Stimulated activated CD8-positive, alpha-beta memory T cell treated with anti-CD3 and anti-CD28 coated beads, Interleukin-12 subunit alpha, Interleukin-12 subunit beta, amount 100 ng/mL, for 4 hours (primary cell): ENCODE data around the gene SMIM20.
"Not testable (repeated sequence)": the region's sequence is repeated elsewhere in the genome, so short reads cannot be mapped to it uniquely, and the experiment has no call there.

ENCODE experiments used
- DNase-seq: peaks from one replicate; pipeline ENCODE4 v3.0.0-alpha.2; 2020; ENCODE audit warnings: low read depth

Gene SMIM20

DNA sequence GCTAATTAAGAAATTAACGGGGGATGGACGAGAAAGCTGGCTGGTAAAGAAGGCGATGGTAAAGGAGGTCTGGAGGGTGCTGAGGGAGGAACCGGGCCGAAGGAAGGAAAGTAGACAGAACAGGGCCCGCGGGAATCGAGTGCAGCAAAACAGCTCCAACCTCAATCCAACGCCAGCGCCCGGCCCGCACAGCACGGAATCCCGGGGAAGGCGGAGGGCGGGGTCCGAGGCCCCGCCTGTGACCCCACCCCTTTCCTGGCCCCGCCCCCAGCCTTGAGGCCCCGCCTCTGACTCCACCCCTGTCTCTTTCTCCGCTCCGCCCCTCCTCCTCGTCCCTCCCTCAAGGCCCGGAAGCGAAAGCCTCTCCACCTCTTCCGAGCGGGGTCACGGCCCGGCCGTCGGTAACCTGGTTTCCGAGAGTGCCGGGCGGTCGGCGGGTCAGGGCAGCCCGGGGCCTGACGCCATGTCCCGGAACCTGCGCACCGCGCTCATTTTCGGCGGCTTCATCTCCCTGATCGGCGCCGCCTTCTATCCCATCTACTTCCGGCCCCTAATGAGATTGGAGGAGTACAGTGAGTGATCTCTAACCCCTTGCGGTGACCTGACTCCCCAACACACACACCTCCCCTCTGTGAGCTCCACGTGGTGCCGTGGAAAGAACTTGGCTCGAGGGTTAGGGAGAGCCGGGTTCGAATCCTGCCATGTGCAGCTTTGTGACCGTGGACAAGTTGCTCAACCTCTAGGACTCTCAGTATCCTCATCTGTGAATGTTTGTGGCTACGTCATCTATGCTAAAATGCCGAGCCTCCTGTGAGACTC, at the start of gene SMIM20:
SMIM20 (plus strand) TSS at position 370 of the 819 bp plus-strand sequence; CDS start at position 464, 94 bp downstream.
- DNase-seq = peak; percentile 76

DNA sequence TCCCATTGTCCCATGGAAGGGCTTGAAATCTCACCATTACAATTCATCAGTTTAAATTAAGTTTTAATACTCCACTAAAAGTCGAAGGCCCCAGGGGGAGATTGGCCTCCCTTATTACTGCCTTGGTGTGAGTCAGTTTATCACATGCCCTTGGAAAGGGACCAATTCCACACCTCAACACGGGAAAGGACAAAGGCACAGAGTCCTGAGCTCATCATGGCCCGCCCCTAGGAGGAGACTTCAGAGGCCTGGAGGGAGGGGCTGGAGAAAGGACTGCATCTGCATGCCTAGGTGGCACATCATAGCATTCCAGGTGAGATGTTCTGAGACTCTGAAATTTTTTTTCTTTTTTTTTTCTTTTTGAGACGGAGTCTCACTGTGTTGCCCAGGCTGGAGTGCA, 48.4 kb upstream of the SMIM20 start:
- DNase-seq = no peak

DNA sequence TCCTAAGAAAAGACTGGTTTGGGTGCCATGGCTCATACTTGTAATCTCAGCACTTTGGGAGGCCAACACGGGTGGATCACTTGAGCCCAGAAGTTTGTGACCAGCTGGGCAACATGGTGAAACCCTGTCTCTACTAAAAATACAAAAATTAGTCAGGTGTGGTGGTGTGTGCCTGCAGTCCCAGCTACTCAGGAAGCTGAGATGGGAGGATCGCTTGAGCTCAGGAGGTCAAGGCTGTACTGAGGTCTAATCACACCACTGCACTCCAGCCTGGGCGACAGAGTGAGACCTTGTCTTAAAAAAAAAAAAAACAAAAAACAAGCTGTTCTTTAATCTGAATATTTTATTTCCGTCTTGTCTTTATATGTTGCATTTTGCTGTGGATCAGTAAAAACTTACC, 47.6 kb upstream of the SMIM20 start:
- not testable (repeated sequence) for DNase-seq

DNA sequence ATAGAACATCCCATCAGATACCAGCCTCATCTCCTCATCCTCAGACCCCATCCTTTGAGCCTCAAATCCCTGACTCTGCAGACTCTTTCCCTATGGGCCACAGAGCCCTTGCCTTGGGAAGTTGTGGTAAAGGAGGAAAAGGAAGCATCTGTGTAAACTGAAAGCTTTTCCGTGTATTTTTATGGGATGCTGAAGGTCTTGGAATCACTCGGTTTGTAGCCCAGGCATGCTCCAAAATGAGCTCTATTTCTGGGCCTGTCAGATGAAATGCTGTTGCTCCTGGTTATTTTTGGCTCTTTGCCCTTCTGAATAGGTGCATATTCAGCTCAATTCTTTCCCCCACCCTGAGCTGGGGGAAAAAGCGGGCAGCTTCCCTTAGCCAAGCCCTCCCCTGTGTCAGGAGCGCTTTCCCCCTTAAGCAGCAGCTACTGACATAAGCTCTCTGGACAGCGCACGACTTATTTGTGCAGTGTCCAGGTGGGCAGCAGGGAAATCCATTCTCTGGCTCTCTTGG, 46.2 kb upstream of the SMIM20 start:
- DNase-seq = no peak

DNA sequence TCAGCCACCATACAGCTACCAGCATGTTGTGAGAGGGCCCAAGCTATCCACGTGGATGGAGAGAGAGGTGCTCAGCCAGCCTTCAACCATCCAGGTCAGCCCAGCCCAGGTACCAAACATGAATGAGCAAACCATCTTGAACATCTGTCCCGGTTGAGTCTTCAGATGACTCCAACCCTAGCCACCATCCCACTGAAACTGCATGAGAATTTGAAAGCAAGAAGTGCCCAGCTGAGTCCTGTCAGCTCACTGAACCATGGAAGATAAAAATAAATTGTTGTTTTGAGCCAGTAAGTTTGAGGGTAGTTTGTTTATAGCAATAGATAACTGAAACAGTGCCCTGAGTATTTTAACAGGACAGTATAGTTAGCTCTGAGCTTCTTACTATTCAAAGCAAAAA, 43.9 kb upstream of the SMIM20 start:
- no peak for DNase-seq

DNA sequence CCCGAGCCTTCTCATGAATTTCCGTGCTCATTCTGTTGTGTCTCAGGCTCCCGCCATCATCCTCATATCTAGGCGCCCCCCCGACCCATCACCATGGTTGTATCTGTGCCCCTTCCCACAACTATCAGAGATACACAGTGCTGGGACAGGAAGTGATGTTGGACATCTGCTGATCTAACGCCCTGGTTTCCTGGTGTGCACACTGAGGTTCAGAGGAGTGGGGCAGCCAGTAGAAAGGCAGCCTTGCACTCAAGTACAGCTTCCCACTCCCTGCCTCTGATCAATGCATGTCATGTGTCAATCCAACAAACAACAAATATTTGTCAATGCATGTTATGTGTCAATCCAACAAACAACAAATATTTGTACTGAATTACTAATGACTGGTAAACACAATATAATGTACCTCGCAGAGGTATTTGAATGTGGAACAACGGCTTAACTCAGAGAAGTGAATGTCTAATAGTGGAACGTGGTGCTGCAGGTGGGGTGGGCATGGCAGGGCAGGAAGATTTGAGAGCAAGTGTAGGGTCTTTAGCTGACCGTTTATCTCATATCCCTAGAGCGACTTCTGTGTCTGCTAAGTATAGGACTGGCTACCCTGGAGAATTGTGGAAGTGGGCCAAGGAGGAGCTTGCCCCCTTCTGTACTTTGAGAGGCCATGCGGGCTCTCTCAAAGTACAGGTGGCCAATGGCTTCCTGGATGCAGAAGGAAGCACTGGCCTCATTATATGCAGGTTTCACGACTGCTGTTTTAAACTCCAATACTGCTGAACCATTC, 41.0 kb upstream of the SMIM20 start:
- no peak for DNase-seq

DNA sequence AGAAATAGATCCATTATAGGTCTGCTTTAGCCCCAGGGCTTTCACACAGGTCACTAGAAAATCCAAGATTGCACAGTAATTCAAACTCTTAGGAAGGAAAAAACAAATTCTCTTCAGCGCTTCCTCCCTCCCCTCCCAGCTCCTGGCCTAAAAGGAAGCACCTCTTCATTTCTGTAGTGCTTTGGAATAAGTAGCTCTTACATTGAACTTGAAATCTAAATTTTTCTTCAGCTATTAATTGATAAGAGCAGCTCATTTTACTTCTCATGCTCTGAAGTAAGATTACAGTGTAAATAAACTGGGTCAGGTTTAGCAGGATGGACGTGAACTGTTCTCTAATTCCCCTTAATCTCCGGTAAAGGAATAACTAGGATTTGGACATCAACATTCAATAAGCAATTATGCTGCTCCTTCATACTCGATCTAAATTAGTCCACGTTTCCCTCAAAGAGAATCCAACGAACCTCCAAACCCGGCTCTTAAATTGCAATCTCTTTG, 40.3 kb upstream of the SMIM20 start:
- no peak for DNase-seq

DNA sequence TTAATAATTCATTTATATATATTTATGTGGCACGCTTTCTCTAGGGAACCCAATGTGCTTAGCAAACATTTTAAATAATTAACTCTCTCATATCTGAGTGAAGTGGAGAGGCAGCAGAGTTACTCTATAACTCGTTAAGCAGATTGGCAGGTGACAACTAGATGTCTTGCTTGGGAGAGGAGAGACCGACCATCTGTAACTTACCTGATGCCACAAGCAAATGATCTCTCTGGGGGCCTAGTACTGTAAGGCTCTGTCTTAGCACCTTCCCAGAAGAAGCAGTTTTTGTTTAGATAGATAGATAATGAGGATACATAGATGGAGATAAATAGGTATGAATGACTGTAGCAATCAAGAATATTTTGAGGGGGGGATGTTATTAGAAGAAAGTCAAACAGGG, 39.4 kb upstream of the SMIM20 start:
- DNase-seq = no peak

DNA sequence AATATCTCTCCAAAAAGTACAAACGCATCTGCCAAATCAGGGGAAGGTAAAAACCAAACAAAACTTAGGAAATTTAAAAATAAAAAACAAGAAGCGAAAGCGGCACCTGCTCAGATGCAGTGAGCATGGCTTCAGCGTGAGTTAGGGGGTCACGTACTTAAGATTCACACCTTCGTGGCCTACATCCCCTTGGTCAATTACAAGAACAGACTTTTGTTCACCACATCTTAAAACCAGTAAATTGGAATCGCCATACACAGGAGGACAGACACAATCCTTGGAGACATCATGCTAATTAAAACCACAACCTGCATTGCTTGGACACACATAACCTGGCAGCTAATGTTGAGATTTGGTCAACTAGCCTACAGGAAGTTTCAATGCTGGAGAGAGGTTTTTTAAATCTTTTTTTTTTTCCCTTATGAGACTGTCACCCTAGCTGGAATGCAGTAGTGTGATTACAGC, 38.7 kb upstream of the SMIM20 start:
- no peak for DNase-seq

DNA sequence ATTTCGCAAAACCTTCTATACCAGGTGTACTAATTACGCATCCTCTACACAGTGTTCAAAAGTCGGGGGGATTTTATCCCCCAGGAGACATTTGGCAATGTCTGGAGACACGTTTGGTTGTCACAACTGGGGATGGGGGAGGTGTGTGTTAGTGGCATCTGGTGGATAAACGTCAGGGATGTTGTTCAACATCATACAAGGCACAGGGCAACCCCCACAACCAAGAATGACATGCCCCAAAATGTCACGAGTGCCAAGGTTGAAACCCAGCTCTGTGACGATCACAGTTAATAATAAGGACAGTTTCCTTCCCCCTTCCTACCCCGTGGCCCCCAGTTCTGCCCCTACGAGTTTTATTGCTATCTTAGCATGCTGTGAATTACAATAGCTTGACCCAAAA, 35.3 kb upstream of the SMIM20 start:
- DNase-seq = no peak

DNA sequence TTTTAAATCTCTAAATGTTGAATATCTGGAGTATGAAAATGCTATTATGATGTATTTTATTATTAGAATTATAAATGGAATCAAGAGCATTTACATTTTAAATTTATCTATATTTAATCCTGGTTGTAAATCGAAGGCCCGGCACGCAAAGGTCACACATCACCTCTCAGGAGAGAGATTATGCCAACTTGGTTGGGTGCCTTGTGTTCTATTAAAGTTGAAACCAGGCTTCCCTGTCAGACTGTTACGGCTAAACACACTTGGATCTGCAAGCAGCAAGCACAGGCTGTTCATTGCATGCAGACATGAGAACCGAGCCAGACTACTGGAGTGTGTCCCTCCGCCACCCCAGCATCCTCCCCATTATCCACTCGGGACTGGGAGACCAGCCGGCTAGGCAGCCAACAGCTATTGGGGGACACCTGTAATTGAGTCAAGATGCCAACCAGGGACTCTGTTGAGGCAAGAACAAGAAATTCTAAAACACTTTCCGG, 34.9 kb upstream of the SMIM20 start:
- DNase-seq = no peak

DNA sequence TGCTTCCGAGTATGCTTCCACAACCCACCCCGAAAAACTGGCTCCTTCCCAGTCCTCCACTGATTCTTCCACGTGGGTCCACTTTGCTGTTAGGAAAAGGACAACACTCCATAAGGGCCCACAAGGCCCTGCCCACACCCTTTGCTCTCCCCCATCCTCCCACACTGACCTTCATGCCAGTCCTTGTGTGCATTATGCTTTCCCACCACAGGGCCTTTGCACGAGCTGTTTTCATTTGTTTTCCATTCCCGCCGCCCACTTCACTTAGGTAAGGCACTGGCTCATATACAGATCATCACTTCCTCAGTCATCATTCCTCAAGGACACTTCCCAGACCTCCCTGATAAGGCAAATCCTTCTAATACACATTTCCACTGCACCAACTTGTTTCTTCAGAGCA, 34.4 kb upstream of the SMIM20 start:
- no peak for DNase-seq

DNA sequence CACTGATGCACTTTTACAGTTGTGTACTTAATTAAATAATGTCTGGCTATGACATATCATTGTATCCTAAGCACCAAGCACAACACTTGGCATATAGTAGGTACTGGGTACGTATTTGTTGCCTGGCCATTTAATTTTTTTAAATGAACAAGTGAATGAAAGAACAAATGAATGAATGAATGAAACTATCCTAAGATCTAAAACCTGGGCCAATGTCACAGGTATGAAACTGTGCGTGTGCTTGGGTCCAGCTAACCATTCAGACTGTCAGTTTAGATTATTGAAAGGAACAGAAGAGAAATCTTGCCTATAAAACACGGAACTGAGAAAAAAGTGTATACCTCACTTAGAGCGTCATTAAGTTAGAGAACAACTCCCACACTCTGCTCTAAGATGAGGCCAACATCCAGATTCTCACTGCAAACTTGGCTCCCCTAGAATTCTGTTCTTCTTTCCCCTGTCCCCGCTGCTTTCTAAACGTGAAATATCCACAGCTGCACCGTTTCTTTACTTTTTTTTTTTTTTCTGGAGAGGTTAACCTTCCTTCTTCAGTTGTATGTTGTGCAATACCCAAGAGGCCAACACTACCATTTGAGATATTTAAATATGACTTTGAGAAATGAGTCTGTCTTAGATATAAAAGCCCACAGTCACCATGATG, 33.9 kb upstream of the SMIM20 start:
- DNase-seq = no peak

DNA sequence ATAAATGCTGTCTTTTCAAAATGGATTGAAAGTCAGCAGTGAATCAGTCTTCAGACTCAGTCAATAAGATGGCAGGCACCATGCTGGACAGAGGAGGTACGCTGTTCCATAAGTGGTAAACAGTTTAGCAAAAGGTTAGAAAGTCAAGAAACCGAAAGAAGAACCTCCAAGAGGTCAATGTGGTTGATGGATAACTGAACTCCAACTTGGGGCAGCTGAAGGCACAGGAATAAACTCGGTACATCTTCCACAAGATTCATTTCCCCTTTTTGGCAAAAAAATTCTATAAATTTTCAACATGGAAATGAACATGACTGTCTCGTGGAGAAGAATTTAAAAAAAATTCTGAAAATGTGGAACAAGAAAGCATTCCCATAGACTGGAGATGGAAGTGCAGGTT, 32.8 kb upstream of the SMIM20 start:
- no peak for DNase-seq

DNA sequence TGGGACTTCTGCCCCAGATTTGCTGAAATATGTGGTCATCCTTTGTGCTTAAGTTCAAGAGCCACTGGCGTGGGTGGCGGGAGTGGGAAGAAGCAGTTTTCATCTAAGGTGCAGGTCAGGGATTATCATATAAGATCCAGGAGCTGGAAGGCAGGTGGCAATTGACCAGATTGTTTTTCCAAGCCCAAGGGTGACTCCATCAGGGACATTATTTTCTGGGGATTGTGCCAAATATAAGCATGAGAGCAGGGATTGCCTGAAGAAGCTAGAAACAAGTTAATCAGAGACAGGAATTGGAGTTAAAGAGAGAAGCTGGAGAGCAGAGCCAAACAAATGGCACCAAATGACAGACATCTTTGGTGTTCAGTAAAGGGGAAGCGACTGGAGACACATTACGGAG, 31.8 kb upstream of the SMIM20 start:
- DNase-seq = no peak

DNA sequence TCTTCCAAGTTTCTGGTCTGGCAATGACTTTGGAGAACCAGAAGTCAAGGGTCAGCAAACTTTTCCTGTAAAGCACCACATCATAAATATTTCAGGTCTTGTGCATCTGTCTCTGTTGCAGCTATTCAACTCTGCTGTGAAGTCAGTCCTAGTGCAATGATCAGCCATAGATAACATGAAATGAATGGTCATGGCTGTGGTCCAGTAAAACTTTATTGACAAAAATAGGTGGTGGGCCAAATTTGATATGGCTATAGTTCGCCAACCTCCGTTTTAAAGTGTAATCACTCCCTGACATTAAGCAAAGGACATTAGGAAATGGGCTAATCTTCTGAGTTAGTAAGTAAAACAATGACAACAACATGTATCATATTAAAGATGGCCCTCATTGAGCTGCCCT, 30.5 kb upstream of the SMIM20 start:
- DNase-seq = no peak

DNA sequence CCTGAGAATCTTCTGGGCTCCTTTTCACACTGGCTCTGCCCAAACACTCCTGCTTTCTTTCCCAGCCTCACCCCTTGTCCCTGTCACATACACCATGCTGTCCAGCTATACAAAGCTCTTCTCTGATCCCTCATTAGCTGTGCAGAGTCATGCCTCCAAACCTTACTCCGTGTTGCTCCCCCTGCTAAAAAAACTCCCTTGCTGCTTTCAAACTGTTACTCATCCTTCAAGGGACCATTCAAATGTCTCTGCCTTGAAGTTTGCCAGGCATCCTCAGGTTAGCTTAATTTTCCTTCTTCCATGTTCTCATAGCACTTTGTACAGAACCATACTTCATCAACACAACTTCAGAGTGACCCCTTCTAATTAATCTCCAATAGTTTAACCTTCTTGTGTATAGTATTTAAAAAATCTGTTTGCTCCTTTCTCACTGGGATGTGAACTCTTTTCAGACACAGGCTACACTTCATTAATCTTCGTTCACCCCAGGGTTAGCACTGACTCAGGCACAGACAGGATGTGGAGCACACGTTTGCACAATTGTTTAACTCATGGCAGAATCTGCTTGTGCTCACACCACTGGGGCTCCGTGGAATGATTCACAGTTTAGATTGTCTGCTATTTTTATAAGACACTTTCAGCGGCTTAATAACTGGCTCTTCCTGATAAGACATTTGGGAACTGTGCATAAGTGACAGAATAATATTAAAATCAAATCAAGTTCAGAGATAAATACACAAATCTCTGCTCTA, 29.8 kb upstream of the SMIM20 start:
- DNase-seq = no peak

DNA sequence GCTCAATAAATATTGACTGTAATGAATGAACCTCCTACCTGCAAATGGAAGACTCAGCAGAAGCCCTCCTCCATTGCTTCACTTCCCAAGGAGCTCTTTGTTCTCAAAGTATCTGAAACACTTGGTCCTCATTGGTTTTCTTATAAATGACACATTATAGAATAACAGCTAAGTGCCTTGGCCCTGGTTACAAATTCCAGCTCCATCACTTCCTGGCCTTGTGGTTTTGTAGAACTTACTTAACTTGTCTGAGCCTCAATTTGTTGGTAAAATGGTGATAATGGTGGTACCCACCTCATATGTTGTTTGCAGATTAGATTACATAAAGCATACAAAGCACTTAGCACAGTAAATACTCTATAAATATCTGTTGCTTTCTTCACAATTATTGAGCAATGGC, 25.2 kb upstream of the SMIM20 start:
- no peak for DNase-seq

DNA sequence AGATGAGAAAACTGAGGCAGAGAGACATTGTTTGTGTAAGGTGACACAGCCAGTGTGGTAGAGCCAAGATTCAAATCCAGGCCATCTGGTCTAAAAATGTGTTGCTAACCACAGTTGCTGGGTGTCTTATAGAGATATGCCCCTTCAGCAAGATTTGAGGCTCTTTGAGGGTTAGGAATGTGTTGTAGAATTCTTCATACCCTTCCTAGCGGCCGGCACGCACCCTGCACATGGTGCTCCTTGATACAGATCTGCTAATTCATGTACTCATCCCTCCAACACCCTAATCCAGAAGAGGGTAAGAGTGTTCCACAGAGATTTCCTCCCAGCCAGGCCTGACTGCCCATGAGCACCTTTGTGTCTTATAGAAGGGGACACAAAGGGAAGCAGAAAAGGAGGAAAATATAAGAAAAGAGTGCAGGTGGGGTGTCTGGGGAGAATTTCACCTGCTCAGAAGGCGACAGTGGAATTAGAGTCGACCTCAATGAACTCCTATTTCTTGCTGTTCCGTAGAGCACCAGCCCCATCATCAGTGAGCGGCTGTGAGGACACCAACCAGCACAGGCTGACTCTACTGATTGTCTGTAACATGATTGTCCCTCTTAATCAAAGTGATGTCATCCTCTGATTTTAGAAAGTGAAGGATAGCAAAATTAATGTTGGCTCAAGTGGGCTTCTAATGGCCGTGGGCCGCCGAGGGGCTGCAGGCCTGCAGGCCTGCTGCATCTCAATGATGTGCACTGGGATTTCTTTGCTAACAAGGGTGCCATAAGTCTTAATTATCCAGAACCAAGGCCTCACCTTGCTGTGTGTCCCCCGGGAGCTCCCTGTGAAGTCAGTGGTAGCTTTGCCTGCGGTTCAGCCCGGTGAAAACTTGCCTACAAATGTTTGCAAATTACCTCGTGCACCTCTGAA, 24.2 kb upstream of the SMIM20 start:
- no peak for DNase-seq
